A673 (cell line): Measurements from ENCODE around the gene CCR2. TPM values are rescaled to one million over a fixed set of nuclear protein-coding genes. Genes with fewer than 3 reads are reported as not detected.

Experiments
- BruUV-seq: library from RNA; stranded (reverse); fragments of 400-500 nt; replicated peaks from 2 replicates; lab custom pipeline; 2021; lab: Mats Ljungman, UMichigan
- CTCF ChIA-PET: fragments of 300-600 bp; sonication (Branson Sonifier 250); formaldehyde crosslinking; loops from one replicate; lab custom pipeline; 2022; ENCODE audit warnings: antibody characterized with exemption; lab: Charles Lee
- POLR2A ChIA-PET: fragments of 300-600 bp; sonication (Branson Sonifier 250); formaldehyde crosslinking; loops from one replicate; lab custom pipeline; 2022; ENCODE audit warnings: antibody characterized with exemption; ENCODE audit not compliant: low non-redundant PET; lab: Charles Lee
- DNase-seq: peaks from one replicate; pipeline ENCODE4 v3.0.0-alpha.2; 2015; ENCODE audit warnings: low spot score
- H3K27ac ChIP-seq: fragments of 200-600 bp; sonication (generic); 2 replicates; pipeline ENCODE4 v1.5.1; 2016; ENCODE audit warnings: mixed run types, low read depth, mild to moderate bottlenecking, mixed read lengths, antibody characterized with exemption, low read length; ENCODE audit not compliant: poor library complexity, severe bottlenecking
- H3K27me3 ChIP-seq: fragments of 200-600 bp; sonication (generic); replicated peaks from 2 replicates; pipeline ENCODE4 v1.6.1; 2017; ENCODE audit warnings: mixed run types, low read depth, mild to moderate bottlenecking, mixed read lengths, antibody characterized with exemption, low read length; ENCODE audit not compliant: insufficient read depth, poor library complexity
- H3K36me3 ChIP-seq: fragments of 200-600 bp; sonication (generic); 2 replicates; pipeline ENCODE4 v1.6.1; 2016; ENCODE audit warnings: mixed run types, mild to moderate bottlenecking, mixed read lengths, antibody characterized with exemption, low read length; ENCODE audit not compliant: insufficient read depth, poor library complexity, severe bottlenecking
- H3K4me1 ChIP-seq: fragments of 200-600 bp; sonication (generic); 2 replicates; pipeline ENCODE4 v1.6.1; 2017; ENCODE audit warnings: mixed run types, mild to moderate bottlenecking, mixed read lengths, antibody characterized with exemption, low read length; ENCODE audit not compliant: insufficient read depth, poor library complexity, severe bottlenecking
- H3K4me3 ChIP-seq: fragments of 200-600 bp; sonication (generic); 2 replicates; pipeline ENCODE4 v1.5.1; 2016; ENCODE audit warnings: low read depth, mixed run types, mild to moderate bottlenecking, mixed read lengths, low read length; ENCODE audit not compliant: poor library complexity, severe bottlenecking
- H3K9me3 ChIP-seq: fragments of 200-600 bp; sonication (generic); 2 replicates; pipeline ENCODE4 v1.6.1; 2016; ENCODE audit warnings: mixed run types, low read depth, mild to moderate bottlenecking, mixed read lengths, antibody characterized with exemption, low read length; ENCODE audit not compliant: poor library complexity, severe bottlenecking
- CTCF ChIP-seq: fragments of 300-800, 200-600 bp; sonication (generic); conservative IDR thresholded peaks from 2 replicates; pipeline ENCODE4 v1.5.1; 2017; ENCODE audit warnings: low read depth, mild to moderate bottlenecking, antibody characterized with exemption, low read length, moderate library complexity, mixed read lengths
- EZH2 ChIP-seq: fragments of 200-600 bp; sonication (generic); IDR thresholded peaks from 2 replicates; pipeline ENCODE4 v1.6.1; 2017; ENCODE audit warnings: borderline replicate concordance, low read depth, mild to moderate bottlenecking, mixed read lengths, antibody characterized with exemption, low read length; ENCODE audit not compliant: poor library complexity, severe bottlenecking
- intact Hi-C: fragments of 100-400 bp; cut with micrococcal nuclease; formaldehyde crosslinking; loops from one replicate; pipeline ENCODE4 v1.10.0; 2022; ENCODE audit not compliant: unreplicated experiment
- total RNA-seq: library from RNA; stranded (reverse); gene quantifications from 2 replicates; pipeline ENCODE4 v1.2.3, GENCODE V29; 2021

CCR2 gene
- total RNA-seq, 1 experiment from 2014 or later, result not detected

- Histone ChIP-seq H3K36me3 (no peaks in the 10 kb centered on the region), H3K4me1 (no peaks in the 10 kb centered on the region), H3K27ac (no peak overlapping the region), H3K4me3 (no peak overlapping the region), H3K27me3 (no peaks in the 10 kb centered on the region), H3K9me3 (no peaks in the 10 kb centered on the region)
- ChIA-PET POLR2A (no interaction called here), CTCF (no interaction called here)
- BruUV-seq, result no TSS peak
- intact Hi-C loops, result no loop called here
- DNase-seq, result no peak
- TF ChIP-seq EZH2 (no peak), CTCF (no peak)
These were observed 42.0 kb downstream of the CCR2 start for GRCh38 chr3:46395766-46396530.

- Histone ChIP-seq H3K4me1 (no peaks in the 10 kb centered on the region), H3K9me3 (no peaks in the 10 kb centered on the region), H3K27ac (no peak overlapping the region), H3K36me3 (no peaks in the 10 kb centered on the region), H3K27me3 (no peaks in the 10 kb centered on the region), H3K4me3 (no peak overlapping the region)
- BruUV-seq, result no TSS peak
- ChIA-PET POLR2A (no interaction called here), CTCF (no interaction called here)
- intact Hi-C loops, result no loop called here
- TF ChIP-seq EZH2, result no peak
- no peak for TF ChIP-seq CTCF
- no peak for DNase-seq
These were observed 43.2 kb downstream of the CCR2 start for GRCh38 chr3:46397111-46397510.

GRCh38 chr3:46398186-46398955 lies 44.5 kb downstream of the CCR2 start:
- no peaks in the 10 kb centered on the region for H3K27me3 ChIP-seq
- H3K36me3 ChIP-seq, result no peaks in the 10 kb centered on the region
- no peak for DNase-seq
- intact Hi-C loops, result no loop called here
- H3K4me1 ChIP-seq, result no peaks in the 10 kb centered on the region
- ChIA-PET CTCF (no interaction called here), POLR2A (no interaction called here)
- H3K27ac ChIP-seq, result no peak overlapping the region
- H3K9me3 ChIP-seq, result no peaks in the 10 kb centered on the region
- H3K4me3 ChIP-seq, result no peak overlapping the region
- TF ChIP-seq CTCF (no peak), EZH2 (no peak)
- no TSS peak for BruUV-seq
